ENCODE data around the gene MPZL3. TPM values are rescaled to one million over a fixed set of nuclear protein-coding genes. Genes with fewer than 3 reads are reported as not detected.

The MPZL3 gene
- polyA plus RNA-seq, 1 donor = 0.52 TPM

DNA sequence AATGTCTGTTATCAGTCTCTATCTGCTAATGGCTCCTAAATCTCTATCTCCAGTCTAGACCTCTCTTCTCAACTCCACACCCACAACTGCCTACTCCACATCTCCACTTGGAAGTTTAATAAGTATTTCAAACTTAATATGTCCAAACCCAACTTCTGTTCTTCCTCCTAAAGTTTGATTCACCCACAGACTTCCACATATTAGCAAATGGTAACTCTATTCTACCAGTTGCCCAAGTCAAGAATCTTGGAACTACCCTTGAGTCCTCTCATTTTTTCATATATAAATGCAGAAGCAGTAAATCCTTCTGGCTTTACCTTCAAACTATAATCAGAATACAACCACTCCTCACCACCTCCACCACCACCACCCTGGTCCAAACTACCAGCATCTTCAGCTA, 20.7 kb downstream of the MPZL3 start:
- no peak for DNase-seq

DNA sequence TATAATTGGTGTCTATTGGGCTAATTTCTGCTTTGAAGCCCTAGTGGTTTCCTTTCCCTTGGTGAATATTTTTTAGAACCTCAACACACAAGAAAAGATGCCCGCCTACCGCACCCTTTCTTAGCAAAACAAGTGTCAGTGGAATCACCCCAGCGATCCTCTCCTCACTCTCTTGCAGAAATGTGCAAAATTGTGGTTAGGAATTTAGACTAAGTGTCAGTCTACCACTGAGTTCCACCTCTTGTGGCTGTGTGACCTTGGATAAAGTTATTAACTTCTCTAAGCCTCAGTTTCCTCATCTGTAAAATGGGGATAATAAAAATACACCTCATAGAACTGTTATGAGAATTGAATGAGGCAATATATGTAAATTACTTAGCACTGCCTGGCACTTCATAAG, 22.1 kb downstream of the MPZL3 start:
- DNase-seq = no peak

DNA sequence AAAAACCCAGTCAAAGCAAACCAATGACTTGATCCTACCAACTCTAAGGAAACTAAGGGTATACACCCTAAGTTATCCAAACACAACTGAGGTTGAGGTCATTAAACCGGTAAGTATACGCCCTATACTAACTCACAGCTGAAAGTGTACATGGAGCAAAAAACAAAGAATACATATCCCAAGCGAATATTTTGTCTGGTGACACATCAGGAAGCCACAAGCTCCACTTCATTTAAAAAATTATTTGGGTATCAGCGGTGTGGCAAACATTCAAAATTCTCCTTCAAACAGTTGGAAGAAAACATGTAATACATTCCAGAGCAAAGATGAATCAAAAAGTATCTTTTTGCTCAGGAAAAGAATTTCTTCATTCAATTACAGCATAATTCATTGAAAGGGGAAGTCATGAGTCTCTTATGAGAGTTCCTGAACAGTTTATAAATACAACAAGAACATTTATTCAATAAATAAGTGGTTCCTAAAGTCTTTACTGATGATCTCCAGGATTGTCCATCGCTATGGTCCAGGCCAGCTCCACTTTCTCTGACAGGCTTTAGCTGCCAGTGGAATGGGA, 22.8 kb downstream of the MPZL3 start:
- no peak for DNase-seq

DNA sequence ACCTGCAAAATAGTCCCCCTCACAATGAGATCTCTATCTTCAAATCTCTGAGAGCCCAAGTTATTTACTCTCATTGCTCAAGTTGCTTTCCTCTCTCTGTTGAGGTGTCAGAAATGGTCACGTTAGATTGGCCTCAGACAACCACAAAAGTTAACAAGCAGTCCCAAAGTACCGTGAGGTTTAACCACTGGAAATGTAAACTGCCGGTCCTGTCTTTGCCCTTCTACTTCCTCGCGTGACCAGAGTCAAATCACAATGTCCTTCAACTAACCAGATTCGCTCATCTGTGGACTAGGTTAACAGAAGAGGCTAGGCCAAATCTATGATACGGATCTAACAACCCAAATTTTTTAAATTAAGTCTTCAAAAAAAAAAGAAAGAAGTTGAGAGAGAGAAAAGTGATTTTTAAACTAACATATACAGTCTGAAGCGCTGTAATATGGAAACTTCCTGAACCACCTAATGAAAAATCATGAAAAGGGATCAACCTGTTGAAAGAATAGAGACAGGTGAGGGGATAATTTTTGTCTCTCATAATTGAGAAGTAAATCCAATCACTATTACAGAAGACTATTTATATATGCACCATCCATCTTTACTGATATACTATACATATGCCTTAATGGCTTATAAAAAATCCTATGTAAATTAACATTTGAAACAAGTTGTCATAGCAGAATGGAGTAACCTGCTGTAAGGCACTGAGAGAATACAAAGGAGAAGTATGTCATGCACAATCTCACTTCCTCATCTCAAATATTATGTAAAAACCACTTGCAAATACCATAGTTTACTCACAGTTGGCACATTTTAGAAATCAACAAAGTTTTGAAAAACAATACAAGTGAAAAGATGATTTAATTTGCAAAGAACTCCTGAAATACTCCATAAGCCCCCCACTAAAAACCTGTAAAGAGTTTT, 24.0 kb downstream of the MPZL3 start:
- no peak for DNase-seq

DNA sequence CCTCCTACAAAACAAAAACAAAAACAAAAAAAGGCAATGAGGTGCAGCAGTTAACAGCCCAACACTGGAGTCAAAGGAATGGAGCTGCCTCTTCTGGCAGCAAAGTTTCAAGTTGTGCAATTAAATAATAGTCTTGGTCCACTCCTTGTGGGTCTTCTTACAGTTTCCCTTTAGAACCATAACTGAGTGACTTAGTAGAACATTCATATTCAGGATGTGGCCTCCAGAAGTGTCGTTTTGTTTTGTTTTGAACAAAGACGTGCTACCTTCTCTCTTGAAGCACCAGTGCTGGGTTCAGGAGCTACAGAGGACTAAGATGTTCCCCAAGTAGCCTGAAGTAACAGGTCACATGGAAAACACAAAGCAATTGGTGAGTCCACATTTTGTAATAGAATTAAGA, 25.4 kb downstream of the MPZL3 start:
- DNase-seq = no peak

DNA sequence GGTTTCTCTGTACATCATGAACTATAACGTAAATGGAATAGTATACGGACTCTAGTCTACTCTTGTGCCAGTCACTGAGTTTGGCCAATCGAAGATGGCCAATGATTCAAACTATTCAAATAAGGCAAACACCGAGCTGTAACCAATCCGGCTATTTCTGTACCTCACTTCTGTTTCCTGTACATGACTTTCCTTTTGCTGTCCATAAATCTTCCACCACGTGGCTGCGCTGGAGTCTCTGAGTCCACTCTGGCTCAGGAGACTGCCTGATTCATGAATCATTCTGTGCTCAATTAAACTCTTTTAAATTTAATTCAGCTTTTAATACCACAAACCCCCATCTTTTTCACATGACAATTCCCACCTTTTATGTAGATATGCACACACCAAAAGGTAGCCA, 25.9 kb downstream of the MPZL3 start:
- no peak for DNase-seq

DNA sequence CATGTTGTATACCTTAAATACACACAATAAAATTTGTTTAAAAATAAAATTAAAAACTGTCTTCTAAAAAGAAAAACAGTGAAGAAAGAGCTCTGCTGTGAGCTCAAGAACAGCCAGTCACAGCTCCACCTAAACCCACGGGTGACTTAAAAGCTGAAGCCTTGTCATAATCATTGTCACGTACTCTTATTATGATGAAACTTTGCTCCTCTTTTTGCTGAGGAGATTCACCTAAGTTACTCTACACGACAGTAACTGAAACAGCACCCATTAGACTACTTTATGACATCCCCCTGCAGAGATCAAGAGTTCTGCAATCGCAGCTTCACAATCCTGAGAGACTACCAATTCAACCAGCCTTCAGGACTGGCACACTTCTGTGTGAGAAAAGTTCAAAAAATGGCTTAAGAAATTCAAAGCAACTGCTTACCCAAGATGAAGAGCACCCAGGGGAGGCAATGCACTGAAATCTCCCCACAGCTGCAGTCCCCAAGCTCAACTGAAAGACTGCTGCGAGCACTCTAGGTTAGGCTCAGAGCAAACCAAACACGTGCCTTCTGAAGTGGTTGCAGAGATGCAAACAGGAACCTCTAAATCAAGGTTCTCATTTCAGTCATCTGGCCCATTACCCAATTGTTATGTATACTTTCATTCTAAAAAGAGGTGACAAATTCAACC, 27.5 kb downstream of the MPZL3 start, which contains the start of gene JAML:
Gene JAML, minus strand, starts transcription at position 501 of the 678 bp plus-strand sequence. CDS start 10,145 bp downstream, outside the sequence.
- DNase-seq = no peak

DNA sequence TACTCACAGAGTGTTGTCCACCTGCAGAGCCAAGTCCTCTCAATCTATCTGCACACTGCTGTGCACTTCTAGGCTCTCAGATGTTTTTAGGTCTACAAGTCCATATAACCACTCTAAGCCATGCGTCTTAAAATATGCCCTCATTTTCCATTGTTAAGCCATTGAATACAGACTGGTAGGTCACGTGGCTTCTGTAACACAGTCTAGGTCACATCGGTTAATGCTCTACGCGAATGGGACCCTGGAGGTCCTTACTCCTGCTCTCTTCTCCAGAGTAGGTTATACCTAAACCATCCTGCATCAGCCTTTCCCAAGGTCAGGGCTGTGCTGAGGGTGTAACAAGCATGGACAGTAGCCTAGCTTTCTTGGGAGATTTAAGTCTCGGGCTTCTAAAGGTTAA, 28.2 kb downstream of the MPZL3 start:
- DNase-seq = no peak

DNA sequence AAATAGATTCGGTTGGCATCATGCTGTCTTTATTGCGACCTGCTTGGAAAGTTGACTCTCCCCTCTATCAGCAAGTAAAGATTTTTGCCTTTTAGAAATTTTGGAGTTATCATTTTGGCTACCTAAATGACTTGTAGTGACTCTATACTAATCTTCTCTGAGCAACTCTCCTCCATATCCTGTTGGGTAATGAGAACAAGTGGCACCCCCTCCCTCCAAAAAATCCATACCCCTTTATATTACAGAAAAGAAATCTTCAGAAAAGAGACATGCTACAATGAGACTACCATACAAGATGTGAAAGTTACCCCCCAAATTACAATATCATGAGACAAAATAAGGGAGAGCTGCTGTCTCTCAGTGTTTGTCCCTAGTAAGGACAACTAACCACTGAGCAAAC, 28.6 kb downstream of the MPZL3 start:
- DNase-seq = no peak

DNA sequence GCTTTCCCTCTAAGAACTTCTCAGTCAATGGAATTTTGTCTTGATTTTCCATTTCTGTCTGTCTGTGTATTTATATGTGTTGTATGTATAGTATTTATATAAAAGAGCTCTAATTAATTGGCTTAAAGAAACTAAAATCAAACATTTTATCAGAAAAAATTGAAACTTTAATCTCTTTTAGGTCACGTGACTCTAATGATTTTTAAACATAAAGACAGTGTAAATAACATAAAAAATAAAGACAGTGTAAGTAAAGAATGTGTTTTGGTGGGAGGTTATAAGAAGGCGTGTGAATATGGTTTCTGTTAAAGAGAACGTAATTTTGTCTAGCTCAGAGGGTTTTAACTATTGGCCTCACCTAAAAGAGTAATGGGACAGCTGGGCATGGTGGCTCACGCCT, 29.7 kb downstream of the MPZL3 start:
- DNase-seq = no peak

DNA sequence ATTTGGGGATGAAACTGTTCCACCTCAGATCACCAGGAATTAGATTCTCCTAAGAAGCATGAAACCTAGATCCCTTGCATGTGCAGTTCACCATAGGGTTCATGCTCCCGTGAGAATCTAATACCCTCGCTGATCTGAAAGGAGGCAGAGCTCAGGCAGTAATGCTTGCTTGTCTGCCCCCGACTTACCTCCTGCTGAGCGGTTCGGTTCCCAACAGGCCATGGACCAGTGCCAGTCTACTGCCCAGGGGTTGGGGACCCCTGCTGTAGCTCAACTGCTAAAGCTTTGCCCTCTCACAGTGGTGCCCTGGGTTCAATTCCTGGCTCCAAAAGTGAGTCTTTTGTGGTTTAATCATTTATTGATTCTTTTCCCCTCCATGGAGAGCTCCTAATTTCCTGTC, 30.7 kb downstream of the MPZL3 start:
- DNase-seq = no peak

DNA sequence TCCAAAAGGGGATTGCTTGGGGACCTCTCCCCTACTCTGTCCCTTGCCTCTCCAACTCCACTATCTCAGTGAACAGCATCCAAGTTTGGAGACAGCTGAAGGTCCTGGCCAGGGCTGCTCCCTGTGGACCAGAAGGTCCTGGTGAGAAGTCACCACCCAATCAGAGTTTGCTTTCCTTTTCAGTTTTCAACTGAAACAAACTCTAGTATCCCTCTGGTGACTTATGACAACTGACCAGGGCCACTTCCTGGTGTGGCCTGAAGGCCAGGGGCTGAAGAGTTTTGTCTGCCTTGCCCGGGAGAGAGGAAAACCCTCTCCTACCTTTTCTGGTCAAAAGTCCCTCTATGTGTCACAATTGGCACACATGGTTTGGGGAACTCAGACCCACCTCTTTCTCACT, 32.4 kb downstream of the MPZL3 start:
- no peak for DNase-seq

DNA sequence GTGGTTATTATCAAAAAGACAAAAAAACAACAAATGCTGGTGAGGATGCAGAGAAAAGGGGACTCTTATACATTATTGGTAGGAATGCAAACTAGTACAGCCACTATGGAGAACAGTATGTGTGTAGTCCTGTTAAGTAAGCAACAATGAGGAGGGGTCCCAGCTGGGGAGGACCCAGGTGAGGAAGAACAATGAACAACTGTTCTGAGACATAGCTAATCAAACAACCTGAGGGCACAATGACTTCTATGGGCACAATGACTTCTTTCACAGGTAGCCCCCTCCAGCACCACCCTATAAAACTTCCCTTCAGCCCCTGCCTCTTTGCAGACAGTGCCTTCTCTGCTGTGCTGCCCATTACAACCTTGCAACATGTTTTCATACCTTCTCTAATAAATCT, 32.9 kb downstream of the MPZL3 start:
- DNase-seq = no peak

DNA sequence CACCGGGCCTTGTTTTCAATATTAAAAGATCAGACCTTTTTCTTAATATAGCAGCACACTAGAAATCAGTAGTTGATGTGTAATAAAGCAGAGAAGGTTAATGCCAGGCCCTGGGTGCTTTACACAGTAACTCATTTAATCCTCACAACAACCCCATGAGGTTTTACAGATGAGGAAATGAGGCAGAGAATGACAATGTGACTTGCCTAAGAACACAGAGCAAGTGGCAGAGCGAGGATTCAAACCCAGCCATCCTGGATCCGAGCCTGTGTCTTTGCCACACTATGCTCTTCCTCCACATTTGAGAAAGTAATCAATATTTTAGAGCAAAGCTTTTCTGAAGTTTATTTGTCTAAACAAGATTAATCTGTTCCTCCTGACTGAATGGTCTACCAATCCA, 34.6 kb downstream of the MPZL3 start:
- DNase-seq = no peak

DNA sequence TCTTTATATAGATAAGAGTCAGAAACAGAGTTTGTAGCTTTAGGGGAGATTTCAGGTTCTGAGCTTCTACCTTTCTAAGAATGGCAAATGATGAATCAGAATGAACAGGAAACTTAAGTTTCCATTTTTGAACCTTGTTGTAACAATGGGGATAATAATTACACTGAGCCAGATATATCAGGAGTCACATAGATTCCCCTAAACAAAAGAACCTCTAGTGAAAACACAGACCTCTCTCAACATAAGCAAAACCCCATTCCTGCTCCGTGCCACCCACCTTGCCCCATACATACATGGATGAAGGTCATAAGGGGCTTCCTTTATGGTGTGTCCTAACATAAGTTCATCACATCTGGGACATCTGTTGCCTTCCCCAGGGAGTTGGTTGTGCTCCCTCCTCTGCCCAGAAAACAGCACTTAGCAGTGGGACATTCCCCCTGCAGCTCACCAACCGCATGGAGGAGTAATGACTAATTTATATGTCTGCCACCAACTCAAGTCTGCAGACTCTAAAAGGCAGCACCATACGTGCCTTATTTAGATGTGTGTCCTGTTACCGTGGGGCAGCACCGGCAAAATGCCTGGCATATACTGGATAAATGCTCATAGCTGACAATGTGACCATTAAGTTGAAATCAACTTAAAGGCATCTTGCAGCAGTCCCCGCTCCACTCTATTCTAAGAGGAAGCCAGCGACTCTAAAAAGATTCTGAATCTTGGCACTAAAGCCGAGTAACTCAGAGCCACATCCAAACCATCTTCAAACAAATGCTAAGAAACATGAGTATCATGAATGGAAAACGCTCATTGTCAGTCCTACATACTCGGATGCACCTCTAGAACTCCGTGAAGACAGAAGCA, 35.3 kb downstream of the MPZL3 start:
- DNase-seq = no peak

DNA sequence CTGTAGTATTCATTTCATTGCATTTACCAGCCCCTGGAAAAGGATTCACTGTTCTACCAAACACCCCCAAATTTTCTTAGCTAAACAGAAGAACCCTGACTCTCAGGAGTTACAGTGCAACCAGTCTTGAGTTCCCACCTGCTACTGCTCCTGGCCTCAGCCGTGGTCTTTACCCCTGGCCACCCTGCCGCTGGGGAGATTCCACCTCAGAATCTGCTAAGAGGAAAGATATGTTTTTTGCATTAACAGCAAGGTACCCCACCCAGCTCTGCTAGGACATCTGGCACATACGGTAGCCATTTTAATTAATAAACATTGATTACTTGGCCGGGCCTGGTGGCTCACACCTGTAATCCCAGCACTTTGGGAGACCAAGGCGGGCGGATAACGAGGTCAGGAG, 36.4 kb downstream of the MPZL3 start:
- DNase-seq = no peak

DNA sequence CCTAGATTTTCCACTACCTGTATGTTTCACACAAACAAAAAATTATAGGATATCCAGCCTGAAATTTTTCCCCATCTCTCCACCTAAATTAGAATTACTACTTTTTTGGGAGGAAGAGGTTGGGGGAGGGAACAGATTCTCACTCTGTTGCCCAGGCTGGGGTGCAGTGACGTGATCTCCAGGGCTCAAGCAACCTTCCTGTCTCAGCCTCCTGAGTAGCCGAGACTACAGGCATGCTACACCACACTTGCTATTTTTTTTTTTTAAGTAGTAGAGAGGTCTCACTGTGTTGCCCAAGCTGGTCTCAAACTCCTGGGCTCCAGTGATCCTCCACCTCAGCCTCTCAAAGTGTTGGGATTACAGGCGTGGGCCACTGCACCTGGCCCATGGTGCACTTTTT, 36.9 kb downstream of the MPZL3 start:
- DNase-seq = no peak

DNA sequence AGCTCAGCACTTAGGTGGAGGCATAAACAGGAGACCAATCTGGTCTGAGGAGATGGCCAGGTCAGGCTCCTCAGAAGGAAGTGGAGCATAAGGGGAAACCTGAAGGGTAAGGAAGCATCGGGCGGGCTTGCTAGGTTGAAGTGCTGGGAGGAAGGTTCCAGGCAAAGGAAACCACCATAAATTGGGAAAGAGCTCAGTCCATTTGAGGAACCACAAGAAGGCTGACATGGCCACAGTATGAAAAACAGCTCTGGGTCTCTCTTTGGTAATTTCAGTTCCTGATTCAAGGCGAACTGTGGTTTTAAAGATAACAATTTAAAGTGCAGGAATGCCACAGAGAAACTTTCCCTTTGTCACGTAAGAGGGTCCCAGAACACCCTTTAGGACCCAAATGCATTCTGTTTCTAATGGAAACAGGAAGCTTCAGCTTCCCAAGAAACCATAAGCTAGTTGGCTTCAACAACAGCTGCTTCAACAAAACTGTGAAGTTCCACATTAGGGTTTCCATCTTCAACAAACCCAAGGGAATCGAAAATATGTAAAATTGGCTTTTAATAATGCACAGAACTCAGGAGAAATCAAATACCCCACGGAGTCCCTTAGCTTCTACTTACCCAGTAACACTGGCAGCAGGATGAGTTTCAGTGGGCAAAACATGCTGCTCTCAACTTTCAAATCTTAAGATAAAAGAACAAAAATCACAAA, 37.8 kb downstream of the MPZL3 start:
- DNase-seq = no peak

DNA sequence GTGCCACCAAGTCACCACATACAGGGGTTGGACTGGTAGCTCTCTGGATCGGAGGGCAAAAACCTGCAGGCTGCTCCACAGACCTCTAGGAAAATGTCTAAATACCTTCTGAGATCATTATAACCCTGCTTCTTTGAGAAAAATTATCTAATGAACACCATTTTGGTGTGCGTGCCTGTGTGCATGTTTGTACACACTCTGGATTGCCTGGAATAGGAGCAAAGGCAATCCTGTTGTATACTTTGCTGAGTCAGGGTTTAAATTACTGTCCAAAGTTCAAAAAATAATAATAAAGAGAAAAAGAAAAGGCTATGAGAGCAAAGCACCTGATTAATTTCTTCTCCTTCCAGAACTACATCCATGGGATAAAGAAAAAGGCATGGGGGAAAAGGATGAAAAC, 38.4 kb downstream of the MPZL3 start:
- no peak for DNase-seq

DNA sequence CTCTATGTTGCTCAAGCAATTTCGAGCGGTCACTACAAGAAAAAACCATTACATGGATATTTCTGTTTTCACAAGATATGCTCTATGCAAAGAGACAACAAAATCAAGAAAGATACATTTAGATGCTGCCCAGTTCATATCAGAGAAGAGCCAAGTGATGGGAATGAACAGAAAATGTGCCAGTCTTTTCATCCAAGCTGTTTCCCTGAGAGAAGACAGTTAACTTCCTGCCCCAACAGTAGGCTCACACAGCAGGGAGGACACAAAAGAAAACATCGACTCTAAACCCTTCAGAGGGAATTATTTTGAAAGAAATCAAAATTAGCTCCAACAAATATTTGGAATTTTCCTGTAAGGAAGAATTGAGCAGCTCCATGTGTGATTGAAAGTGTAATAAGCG, 39.0 kb downstream of the MPZL3 start:
- DNase-seq = no peak

DNA sequence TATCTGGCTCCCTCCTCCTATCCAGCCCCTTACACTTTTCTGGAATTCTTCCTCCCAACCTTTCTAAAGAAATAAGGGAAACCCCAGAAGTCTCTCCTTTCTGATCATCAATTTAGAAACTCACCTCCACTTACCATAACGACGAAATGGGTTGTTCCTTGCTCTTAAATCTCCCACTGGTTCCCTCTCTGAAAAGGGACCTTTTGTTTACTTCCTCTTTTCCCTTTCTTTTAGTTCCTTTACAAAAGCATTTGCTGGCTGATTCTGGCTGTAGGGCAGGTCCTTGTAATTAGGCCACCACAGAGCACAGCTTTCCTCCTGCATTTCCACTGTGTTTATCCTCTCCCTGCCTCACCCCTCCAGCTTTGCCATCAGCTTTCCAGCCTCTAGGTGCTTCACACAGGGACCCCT, 39.4 kb downstream of the MPZL3 start:
- no peak for DNase-seq

DNA sequence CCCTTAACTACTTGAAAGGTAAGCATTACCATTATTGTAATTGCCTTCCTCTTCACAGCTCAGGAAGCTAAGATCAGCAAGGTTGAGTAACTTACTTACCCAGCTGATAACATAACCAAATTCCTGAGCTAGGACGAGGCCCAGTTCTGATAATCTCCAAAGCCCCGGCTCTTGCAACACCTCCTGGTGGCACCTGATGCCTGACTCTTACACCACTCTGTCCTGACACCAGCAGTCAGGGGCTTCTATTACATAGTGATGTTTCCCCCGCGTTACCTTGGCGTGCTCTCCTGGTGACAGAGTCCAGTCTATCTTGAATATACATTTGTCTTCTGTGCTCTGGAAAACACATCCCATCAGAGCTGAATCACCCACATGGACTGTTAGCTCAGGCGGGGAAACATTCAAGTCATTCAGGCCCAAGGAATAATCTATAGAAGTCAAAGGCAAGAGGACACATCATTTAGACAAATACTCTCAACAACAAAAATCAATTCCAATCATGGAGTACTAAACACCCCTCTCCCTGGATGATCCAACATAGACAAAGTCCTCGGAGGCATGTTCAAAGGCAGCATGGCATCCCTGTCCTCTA, 39.9 kb downstream of the MPZL3 start:
- DNase-seq = no peak
